COR-L47 (cell line): Measurements from ENCODE around the gene NTM.

Source experiments
- DNase-seq: peaks from one replicate; lab custom pipeline; 2025; lab: John Stamatoyannopoulos, UW

Gene NTM

GRCh38 chr11:131770801-131771200 lies 400.4 kb downstream of the NTM start:
- DNase-seq = no peak

- DNase-seq = no peak
These were observed 401.1 kb downstream of the NTM start for GRCh38 chr11:131771471-131771870.

DNA sequence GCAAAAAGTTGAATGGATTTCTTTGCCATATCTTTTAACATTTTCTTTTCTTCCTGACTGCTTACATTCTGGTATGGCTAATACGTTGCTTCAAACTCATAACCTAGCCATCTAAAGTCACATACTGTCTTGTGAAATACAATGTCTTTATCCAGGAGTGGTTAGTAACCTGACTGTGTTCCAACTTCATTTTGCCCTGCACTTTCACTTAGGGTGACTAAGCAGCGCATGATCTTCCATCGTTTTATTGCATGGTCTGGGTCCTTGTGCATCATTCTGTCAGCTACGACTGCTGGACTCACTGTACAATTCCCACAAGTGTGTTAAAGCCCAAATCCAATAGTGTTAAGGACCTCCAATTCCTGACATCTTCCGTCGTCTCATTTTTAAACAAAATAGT lies 403.2 kb downstream of the NTM start:
- DNase-seq = no peak

- DNase-seq = no peak
These were observed 405.8 kb downstream of the NTM start for GRCh38 chr11:131776211-131776610.

DNA sequence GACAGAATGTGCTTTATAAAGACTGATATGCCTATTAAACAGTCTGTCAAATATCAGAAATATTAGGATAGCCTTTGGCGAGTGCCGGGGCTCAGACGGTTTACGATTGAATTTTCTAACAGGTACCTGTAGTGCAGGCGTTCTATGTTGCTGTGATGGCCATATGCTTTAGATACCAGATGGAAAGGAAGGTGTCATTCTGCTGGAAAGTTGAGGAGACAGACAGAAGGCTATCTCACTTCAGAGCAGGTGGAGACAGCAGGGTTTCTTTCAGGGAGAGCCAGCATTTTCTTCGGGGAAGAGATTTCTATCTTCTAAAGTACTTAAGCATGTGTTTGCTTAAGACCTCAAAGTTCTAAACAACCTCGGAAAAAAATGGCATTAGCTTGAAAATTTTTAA lies 415.4 kb downstream of the NTM start:
- no peak for DNase-seq

DNA sequence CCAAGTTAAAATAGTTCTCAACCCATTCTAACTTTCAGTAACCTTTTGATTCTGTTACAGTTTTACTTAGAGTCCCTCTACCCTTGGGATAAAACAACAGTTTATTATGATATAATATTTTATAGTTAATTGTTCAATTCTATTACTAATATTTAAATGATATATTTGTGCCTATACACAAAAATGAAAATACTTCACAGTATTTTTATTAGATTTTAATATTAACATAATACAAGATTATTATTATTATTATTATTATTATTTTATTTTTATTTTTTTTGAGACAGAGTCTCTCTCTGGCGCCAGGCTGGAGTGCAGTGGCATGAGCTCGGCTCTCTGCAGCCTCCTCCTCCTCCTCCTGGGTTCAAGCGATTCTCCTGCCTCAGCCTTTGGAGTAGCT lies 416.7 kb downstream of the NTM start:
- DNase-seq = no peak

DNA sequence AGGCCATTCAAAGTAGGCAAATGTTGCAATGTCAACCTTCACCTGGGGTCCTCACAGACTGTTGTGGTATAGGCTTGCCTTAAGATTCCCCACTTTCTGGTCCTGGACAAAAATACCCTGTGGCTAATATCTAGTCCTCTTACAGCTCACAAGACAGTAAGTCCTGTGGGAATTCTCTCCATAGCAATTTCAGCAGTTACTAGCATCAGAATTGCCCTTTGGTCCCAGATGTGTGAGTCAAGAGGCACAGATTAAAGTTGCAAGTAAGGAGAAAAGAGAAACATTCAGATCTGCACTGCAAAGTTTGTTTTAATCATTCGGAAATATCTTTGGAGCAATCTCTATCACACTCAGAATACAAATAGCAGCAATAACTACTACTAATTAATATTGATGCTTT lies 420.2 kb downstream of the NTM start:
- no peak for DNase-seq

DNA sequence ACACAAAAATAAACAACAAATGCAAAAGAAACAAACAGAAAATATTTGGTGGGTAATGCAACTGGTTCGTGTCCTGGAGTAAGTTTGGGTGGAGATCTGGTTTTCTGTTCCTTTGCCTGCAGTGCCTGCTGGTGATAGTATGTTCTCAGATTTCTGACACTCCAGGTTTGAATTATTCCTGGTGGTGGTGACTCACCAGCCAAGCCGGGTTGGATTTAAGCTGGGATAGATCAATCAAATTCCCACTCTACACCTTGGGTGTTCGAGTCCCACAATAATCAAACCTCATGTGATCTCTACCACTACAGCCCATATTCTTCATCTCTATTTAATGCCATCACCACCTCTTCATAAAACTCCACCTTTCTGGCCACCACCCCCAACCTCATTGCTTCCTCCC lies 421.8 kb downstream of the NTM start:
- no peak for DNase-seq

GRCh38 chr11:131796089-131796488 lies 425.7 kb downstream of the NTM start:
- DNase-seq = no peak

DNA sequence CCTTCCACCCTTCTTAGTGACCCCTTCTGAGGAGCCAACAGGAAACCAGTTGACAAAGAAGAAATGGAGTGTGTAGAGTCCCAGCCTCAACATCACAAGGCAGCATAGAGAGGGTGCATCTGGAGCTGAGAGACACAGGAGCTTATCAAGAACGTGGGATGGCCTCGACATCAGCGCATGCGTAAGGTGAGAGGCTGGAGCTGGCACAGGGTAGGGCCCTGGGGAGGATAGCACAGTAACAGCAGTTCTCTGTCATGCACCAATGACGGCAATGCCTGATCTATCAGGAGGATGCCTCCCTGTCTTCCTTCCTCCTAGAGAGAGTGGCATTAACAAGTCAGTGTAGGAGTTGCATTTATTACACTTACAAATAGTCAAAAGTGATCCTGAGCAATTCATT lies 426.1 kb downstream of the NTM start:
- no peak for DNase-seq

- DNase-seq = no peak
These were observed 430.0 kb downstream of the NTM start for GRCh38 chr11:131800452-131800851.

DNA sequence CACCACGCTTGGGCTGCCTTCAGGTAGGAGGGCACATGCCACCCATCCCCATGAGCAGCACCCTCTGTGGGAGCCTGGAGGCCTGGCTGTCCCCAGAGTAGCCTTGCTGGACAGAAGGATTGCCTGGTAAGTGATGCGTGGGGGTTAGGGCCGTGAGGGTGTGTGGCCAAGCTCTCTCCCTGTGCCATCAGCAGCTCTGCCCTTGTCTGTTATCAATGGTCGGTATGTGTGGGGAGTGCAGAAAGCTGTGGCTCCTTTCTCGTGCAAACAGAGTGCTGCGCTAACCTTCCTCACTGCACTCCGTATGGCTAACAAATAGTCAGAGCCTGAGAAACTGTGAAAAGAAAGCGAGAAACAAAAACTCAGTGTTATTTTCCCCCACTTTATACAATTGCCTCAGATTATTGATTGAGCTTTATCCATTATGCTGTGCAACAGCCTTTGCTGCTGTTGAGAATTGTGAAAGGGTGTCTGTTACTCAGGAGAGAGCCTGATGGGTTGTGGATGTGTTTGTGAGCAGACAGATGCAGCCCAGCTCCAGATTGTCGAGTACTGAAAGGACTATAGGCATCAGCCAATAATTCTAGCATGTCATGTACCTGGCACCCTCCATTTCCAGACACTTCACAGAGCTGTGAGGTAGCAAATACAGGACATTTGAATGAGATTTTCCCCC lies 432.2 kb downstream of the NTM start:
- no peak for DNase-seq

DNA sequence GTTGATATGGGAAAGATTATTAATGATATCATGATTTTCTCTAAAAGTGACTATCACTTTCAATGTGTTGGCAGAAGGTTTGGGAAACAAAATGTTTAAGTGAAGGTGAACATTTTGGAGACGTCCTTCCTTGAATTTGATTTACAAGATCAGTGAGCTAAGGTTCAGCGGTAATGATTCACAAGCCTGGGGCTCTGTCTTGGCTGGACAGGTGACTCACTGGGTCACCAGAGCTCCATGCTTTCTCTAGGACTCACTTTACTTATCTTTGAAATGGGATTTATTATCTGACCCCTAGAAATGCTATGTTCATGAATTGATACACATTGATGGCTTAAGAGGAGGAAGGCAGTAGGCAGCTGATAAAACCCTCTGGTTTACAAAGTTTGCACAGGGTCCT lies 437.5 kb downstream of the NTM start:
- DNase-seq = no peak

GRCh38 chr11:131808470-131808869 lies 438.1 kb downstream of the NTM start:
- DNase-seq = no peak

GRCh38 chr11:131809203-131809918 lies 438.9 kb downstream of the NTM start:
- no peak for DNase-seq

DNA sequence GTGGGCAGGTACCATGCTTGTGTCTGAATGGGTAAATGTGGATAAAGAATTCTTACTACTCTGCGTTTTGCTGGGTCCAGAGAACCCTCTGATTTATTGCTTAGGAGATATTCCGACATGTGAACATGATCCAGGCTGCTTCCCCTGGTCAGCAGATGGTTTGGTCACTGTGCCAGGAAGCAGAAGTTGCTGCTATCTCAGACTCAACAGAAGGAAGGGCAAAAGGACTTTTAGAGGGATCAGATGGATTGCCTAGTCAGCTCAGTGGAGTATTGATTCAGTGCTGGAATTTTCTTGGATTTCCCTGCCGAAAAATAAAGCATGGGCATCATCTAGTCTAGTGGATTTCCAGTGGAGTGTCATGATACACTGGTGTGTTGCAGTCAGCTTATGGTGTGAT lies 440.1 kb downstream of the NTM start:
- DNase-seq = no peak

- peak; percentile 33 for DNase-seq
These were observed 441.0 kb downstream of the NTM start for GRCh38 chr11:131811383-131811782.

DNA sequence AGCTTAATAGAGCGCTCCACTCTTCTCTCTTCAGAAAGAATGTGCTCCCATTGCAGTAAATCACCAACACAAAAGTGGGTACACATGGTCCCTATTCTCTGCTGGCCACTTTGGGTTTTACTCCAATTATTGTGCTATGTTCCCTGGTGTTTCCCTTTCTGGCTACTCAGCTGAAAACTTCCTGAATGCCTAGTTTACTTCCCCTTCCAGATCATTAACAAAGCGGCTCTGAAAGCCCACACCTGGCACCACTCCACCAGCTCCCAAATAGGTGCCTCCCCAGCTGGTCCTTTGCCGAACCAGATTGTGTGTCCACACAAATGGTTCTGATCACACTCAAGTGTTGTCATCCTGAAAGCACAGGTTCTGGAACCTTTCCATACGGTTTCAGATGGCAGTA lies 443.7 kb downstream of the NTM start:
- no peak for DNase-seq

- no peak for DNase-seq
These were observed 445.2 kb downstream of the NTM start for GRCh38 chr11:131815590-131815989.

DNA sequence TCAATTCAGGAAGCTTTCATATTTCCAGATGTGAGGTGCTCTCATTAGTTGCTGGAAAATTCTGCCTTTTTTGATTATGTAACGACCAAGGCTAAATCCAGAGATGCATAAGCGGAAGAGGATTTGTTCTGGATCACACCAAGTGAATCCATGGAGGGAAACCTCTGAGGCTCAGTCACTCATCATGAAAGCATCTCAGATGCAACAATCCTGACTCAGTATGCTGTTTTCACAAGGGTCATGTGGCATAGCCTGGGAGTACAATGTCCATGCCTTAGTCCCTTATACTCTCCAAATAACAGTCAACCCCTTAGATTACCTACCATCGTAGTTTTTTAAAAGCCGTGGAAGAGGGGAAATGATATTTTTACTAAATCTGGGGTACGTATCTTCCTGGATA lies 445.6 kb downstream of the NTM start:
- no peak for DNase-seq

- peak; percentile 67 for DNase-seq
These were observed 447.3 kb downstream of the NTM start for GRCh38 chr11:131817687-131818188.

GRCh38 chr11:131819865-131820264 lies 449.4 kb downstream of the NTM start:
- no peak for DNase-seq

GRCh38 chr11:131822506-131822905 lies 452.1 kb downstream of the NTM start:
- no peak for DNase-seq

DNA sequence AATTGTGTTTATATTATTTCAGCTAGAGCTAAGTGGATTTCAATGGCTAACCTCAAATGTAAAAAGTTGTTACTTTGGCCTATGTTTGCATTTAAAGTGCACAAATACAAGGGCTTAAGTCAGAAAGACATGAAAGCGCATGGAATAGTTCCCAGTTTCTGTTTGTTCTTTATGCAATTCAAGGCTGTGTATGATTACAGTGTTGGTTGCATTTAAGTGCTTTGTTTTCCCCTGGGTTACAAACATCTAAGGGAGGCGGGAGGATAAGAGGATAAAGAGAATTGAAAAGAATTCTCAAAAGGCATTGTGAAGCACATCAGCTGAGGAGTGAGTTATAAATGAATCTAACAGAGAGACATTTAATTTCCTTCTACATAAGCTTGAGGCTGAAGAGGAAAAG lies 453.4 kb downstream of the NTM start:
- peak; percentile 20 for DNase-seq
